Measurements from ENCODE around the gene ANKRD30A. TPM values are rescaled to one million over a fixed set of nuclear protein-coding genes. Genes with fewer than 3 reads are reported as not detected.
"Not testable (repeated sequence)": the region's sequence is repeated elsewhere in the genome, so short reads cannot be mapped to it uniquely, and the experiment has no call there.

The ANKRD30A gene
- total and polyA plus RNA-seq, 9 donors: 1.2 TPM; not detected in 8

DNA sequence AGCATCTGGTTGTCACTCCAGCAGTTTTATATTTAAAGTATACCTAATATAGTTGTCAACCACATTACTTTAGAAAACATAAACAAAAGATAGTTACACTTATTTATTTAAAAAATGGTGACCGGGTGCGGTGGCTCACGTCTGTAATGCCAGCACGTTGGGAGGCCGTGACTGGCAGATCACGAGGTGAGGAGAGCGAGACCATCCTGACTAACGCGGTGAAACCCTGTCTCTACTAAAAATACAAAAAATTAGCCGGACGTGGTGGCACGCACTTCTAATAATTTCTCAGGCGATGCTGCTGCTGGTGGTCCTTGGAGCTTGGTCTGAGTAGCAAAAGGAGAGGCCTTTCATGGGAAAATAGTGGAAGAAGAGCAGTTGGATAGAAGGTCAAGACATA lies 46.5 kb downstream of the ANKRD30A start:
- H3K9me3 ChIP-seq (replicated peaks; ENCODE audit: control insufficient read depth, low read depth, low read length); DNase-seq; H3K4me1 ChIP-seq (ENCODE audit: control insufficient read depth, insufficient read depth, low read length); H3K4me3 ChIP-seq (ENCODE audit: low read length); H3K36me3 ChIP-seq (ENCODE audit: control insufficient read depth, insufficient read depth, low read length); H3K27ac ChIP-seq (ENCODE audit: low read length); H3K27me3 ChIP-seq (ENCODE audit: control insufficient read depth, insufficient read depth, low read length): not testable (repeated sequence)
- no CpG with 5 or more reads among the region's 13 CpGs for WGBS (ENCODE audit: insufficient coverage)

DNA sequence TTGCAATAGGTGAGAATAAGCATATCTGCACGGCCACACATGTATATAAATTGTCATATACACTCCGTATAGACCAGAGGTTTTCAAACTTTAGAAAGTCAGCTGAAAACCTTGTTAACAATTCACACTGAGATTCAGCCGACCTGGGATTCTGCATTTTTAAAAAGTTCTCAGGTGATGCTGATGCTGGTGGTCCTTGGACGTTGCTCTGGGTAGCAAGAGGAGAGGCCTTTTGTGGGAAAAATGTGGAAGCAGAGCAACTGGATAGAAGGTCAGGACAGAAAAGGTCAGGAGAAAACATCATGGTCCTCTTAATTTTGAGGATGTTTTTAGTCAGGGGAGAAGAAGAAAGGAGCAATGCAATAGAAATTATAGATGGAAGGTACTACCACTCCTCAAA lies 52.9 kb downstream of the ANKRD30A start:
- DNase-seq; H3K9me3 ChIP-seq (replicated peaks; ENCODE audit: control insufficient read depth, low read depth, low read length); H3K27me3 ChIP-seq (ENCODE audit: control insufficient read depth, insufficient read depth, low read length); H3K36me3 ChIP-seq (ENCODE audit: control insufficient read depth, insufficient read depth, low read length); H3K4me3 ChIP-seq (ENCODE audit: low read length); H3K4me1 ChIP-seq (ENCODE audit: control insufficient read depth, insufficient read depth, low read length); H3K27ac ChIP-seq (ENCODE audit: low read length): not testable (repeated sequence)
- WGBS (ENCODE audit: insufficient coverage): 42% methylated on average over 1 of the region's 4 CpGs

DNA sequence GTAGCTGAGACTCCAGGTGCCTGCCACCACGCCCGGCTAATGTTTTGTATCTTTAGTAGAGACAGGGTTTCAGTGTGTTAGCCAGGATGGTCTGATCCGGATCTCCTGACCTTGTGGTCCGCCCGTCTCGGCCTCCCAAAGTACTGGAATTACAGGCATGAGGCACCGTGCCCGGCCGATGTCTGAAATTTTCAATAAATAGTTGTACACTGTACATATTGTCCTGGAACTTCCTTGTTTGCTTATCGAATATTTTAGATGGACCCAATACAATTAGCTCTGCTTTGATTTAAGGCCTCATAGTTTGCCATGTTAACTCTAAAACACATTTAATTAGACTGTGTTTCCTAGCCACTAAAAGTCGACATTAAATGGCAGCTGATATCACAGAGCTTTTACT lies 57.3 kb downstream of the ANKRD30A start:
- not testable (repeated sequence) for H3K36me3 ChIP-seq (ENCODE audit: control insufficient read depth, insufficient read depth, low read length); H3K9me3 ChIP-seq (replicated peaks; ENCODE audit: control insufficient read depth, low read depth, low read length); H3K27ac ChIP-seq (ENCODE audit: low read length); H3K4me1 ChIP-seq (ENCODE audit: control insufficient read depth, insufficient read depth, low read length); DNase-seq; H3K4me3 ChIP-seq (ENCODE audit: low read length); H3K27me3 ChIP-seq (ENCODE audit: control insufficient read depth, insufficient read depth, low read length)
- WGBS (ENCODE audit: insufficient coverage): no CpG with 5 or more reads among the region's 11 CpGs

DNA sequence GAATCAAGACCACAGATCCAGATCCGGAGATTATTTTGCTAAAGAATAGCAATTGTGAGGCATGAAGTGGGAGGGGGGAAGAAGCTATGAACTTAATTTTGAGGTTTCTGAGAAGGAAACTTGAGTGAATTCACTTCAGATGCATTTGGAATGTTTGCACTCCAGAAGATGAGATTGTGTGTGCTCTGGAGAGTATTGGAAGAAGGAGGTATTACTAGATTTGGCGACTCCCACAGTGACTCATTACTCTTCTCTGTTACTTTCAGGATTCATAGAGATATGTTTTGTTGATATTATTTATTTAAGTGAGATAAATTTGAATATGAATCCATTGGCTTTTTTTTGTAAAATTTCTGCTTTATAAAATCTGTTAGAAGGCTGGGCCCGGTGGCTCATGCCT lies 80.7 kb downstream of the ANKRD30A start:
- Histone ChIP-seq H3K36me3 (ENCODE audit: control insufficient read depth, insufficient read depth, low read length) (no peaks in the 10 kb centered on the region), H3K4me1 (ENCODE audit: control insufficient read depth, insufficient read depth, low read length) (no peaks in the 10 kb centered on the region), H3K27me3 (ENCODE audit: control insufficient read depth, insufficient read depth, low read length) (no peaks in the 10 kb centered on the region), H3K9me3 (replicated peaks; ENCODE audit: control insufficient read depth, low read depth, low read length) (peaks cover 22% of the 10 kb centered on the region), H3K27ac (ENCODE audit: low read length) (no peak overlapping the region), H3K4me3 (ENCODE audit: low read length) (no peak overlapping the region)
- DNase-seq: no peak
- WGBS (ENCODE audit: insufficient coverage): 100% methylated on average over 2 of the region's 3 CpGs

DNA sequence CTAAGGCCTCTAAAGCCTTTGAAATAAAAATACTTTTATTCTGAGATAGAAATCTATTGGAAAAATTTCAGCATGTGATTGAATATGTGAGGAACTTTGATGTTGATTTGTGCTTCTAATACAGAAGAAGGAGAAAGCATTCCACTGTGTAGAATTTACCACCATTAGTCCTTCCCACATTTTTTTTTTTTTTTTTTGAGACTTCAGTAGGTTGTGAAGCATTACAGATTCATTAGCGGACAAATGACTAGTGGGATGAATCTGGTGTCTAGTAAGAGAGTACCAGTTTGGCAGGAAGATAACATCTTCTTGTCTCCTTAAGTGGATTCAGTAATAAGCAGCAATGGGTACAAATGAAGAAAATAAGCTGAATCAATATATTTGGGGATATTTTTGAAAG lies 95.5 kb downstream of the ANKRD30A start:
- H3K4me1 ChIP-seq (ENCODE audit: control insufficient read depth, insufficient read depth, low read length): no peaks in the 10 kb centered on the region
- no peak overlapping the region for H3K4me3 ChIP-seq (ENCODE audit: low read length)
- no peaks in the 10 kb centered on the region for H3K36me3 ChIP-seq (ENCODE audit: control insufficient read depth, insufficient read depth, low read length)
- H3K27ac ChIP-seq (ENCODE audit: low read length): no peak overlapping the region
- H3K27me3 ChIP-seq (ENCODE audit: control insufficient read depth, insufficient read depth, low read length): no peaks in the 10 kb centered on the region
- peaks cover 2% of the 10 kb centered on the region for H3K9me3 ChIP-seq (replicated peaks; ENCODE audit: control insufficient read depth, low read depth, low read length)
- WGBS (ENCODE audit: insufficient coverage): no CpG with 5 or more reads among the region's 1 CpG
- DNase-seq: no peak

DNA sequence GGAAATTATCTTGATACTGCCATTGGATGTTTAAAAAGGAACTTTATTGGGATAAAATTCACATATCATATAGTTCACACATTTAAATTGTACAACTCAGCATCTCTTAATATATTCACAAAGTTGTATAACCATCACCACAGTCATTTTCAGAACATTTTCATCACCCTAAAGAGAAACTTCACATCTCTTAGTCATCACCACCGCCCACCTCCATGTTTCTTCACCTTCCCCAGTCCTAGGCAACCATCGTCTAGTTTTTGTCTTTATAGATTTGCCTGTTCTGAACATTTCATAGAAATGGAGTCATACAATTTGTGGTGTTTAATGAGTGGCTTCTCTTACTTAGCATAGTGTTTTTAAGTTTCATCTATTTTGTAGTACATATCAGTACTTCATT lies 96.6 kb downstream of the ANKRD30A start:
- H3K4me3 ChIP-seq (ENCODE audit: low read length): no peak overlapping the region
- no peaks in the 10 kb centered on the region for H3K4me1 ChIP-seq (ENCODE audit: control insufficient read depth, insufficient read depth, low read length)
- no peaks in the 10 kb centered on the region for H3K36me3 ChIP-seq (ENCODE audit: control insufficient read depth, insufficient read depth, low read length)
- WGBS (ENCODE audit: insufficient coverage): no CpG with 5 or more reads among the region's 2 CpGs
- H3K9me3 ChIP-seq (replicated peaks; ENCODE audit: control insufficient read depth, low read depth, low read length): peaks cover 3% of the 10 kb centered on the region
- no peaks in the 10 kb centered on the region for H3K27me3 ChIP-seq (ENCODE audit: control insufficient read depth, insufficient read depth, low read length)
- no peak overlapping the region for H3K27ac ChIP-seq (ENCODE audit: low read length)
- DNase-seq: no peak

DNA sequence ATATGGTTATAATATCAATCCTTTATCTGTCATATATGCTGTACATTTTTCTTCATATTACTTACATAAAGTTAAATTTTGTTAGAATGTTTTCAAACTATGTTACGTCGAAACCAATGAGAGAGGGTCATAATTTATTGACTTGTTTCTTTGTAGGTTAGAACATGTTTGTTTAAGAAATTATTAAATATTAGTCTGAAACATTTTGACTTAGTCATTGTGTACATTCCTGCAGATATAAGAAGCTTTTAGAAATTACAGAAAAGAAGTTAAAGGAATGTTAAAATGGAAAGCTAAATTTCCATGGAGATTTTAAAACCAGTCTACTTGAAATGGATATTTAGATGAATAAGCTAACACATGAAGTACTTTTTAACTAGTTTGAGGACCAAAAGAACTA lies 99.8 kb downstream of the ANKRD30A start:
- no peaks in the 10 kb centered on the region for H3K4me1 ChIP-seq (ENCODE audit: control insufficient read depth, insufficient read depth, low read length)
- no peaks in the 10 kb centered on the region for H3K27me3 ChIP-seq (ENCODE audit: control insufficient read depth, insufficient read depth, low read length)
- peaks cover 3% of the 10 kb centered on the region for H3K9me3 ChIP-seq (replicated peaks; ENCODE audit: control insufficient read depth, low read depth, low read length)
- DNase-seq: no peak
- no peaks in the 10 kb centered on the region for H3K36me3 ChIP-seq (ENCODE audit: control insufficient read depth, insufficient read depth, low read length)
- H3K27ac ChIP-seq (ENCODE audit: low read length): no peak overlapping the region
- no peak overlapping the region for H3K4me3 ChIP-seq (ENCODE audit: low read length)
- WGBS (ENCODE audit: insufficient coverage): no CpG with 5 or more reads among the region's 2 CpGs

DNA sequence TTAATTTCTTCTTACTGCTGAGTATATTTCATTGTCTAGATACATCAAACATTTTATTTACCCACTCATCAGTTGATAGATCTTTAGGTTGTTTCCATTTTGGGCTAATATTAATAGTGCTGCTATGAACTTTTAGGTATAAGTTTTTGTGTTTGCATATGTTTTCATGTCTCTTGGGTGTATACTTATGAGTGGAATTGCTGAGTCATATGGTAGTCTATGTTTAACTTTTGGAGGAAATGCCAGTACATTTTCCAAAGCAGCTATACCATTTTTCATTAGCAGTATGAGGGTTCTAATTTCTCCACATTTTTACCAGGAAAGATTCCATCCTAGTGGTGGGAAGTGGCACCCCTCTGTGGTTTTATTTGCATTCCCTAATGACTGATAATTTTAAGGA lies 101.1 kb downstream of the ANKRD30A start:
- no peak for DNase-seq
- H3K9me3 ChIP-seq (replicated peaks; ENCODE audit: control insufficient read depth, low read depth, low read length): peaks cover 3% of the 10 kb centered on the region
- H3K4me1 ChIP-seq (ENCODE audit: control insufficient read depth, insufficient read depth, low read length): no peaks in the 10 kb centered on the region
- H3K4me3 ChIP-seq (ENCODE audit: low read length): no peak overlapping the region
- H3K27me3 ChIP-seq (ENCODE audit: control insufficient read depth, insufficient read depth, low read length): no peaks in the 10 kb centered on the region
- H3K27ac ChIP-seq (ENCODE audit: low read length): no peak overlapping the region
- no peaks in the 10 kb centered on the region for H3K36me3 ChIP-seq (ENCODE audit: control insufficient read depth, insufficient read depth, low read length)

DNA sequence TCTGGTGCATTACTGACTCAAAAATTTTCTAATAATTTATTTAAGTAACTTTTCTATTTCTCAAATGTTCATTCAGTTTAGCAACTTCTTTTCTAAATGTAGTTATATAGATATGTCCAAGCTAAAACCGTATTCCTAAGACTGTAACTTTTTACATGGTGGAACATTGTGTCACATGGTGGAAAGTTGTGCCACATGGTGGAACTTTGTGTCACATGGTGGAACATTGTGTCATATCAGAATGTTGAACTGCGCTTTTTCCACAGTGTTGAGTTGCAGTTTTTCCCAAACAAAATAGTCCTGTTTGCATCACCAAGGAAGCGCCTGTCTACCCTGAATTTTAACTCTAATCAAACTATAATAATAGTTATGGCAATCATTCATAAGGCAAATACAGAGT lies 109.3 kb downstream of the ANKRD30A start:
- Histone ChIP-seq H3K4me3 (ENCODE audit: low read length) (no peak overlapping the region), H3K4me1 (ENCODE audit: control insufficient read depth, insufficient read depth, low read length) (no peaks in the 10 kb centered on the region), H3K27me3 (ENCODE audit: control insufficient read depth, insufficient read depth, low read length) (no peaks in the 10 kb centered on the region), H3K36me3 (ENCODE audit: control insufficient read depth, insufficient read depth, low read length) (no peaks in the 10 kb centered on the region), H3K9me3 (replicated peaks; ENCODE audit: control insufficient read depth, low read depth, low read length) (peaks cover 2% of the 10 kb centered on the region), H3K27ac (ENCODE audit: low read length) (no peak overlapping the region)
- DNase-seq: no peak
- WGBS (ENCODE audit: insufficient coverage): no CpG with 5 or more reads among the region's 3 CpGs

DNA sequence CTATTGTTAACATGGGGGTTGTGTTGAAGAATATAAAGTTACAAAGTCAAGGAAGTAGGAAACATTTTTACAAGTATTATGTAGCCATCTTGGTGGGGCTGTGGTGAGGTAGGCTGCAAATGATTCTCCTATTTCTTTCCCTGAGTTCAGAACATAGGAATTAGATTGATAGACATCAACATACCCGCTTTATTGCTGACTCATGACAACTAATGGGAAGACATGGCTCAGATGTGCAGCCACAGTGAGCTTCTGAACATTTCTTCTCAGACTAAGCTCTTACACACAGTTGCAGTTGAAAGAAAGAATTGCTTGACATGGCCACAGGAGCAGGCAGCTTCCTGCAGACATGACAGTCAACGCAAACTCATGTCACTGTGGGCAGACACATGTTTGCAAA lies 110.7 kb downstream of the ANKRD30A start:
- Histone ChIP-seq H3K4me3 (ENCODE audit: low read length) (no peak overlapping the region), H3K36me3 (ENCODE audit: control insufficient read depth, insufficient read depth, low read length) (no peaks in the 10 kb centered on the region), H3K27ac (ENCODE audit: low read length) (no peak overlapping the region), H3K4me1 (ENCODE audit: control insufficient read depth, insufficient read depth, low read length) (no peaks in the 10 kb centered on the region), H3K27me3 (ENCODE audit: control insufficient read depth, insufficient read depth, low read length) (no peaks in the 10 kb centered on the region), H3K9me3 (replicated peaks; ENCODE audit: control insufficient read depth, low read depth, low read length) (peaks cover 5% of the 10 kb centered on the region)
- DNase-seq: no peak
- WGBS (ENCODE audit: insufficient coverage): 60% methylated on average over 2 of the region's 2 CpGs

DNA sequence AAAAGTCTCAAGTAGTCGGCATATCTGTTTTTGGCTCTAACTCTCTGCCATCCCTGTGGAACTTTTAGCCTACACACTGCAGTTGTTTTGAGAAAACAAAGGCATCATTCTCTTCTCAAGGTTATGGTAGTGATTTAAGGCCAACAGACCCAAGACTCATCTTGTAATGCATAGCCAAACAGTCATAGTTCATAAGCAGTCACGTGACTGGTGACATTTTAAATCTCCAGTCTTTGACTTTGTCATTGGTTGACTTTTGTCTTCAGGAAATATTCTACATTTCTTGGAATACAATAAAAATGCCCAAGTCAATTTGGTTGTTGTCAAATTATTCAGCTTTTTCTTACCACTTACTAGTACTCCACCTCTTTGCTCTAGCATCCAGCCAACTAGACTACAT lies 114.8 kb downstream of the ANKRD30A start:
- no peak overlapping the region for H3K27ac ChIP-seq (ENCODE audit: low read length)
- no peak for DNase-seq
- H3K4me3 ChIP-seq (ENCODE audit: low read length): no peak overlapping the region

More for the DNA sequence above, 114.8 kb downstream of the ANKRD30A start:
- Histone ChIP-seq H3K4me1 (ENCODE audit: control insufficient read depth, insufficient read depth, low read length) (no peaks in the 10 kb centered on the region), H3K36me3 (ENCODE audit: control insufficient read depth, insufficient read depth, low read length) (no peaks in the 10 kb centered on the region), H3K9me3 (replicated peaks; ENCODE audit: control insufficient read depth, low read depth, low read length) (peaks cover 17% of the 10 kb centered on the region), H3K27me3 (ENCODE audit: control insufficient read depth, insufficient read depth, low read length) (no peaks in the 10 kb centered on the region)
- no CpG with 5 or more reads among the region's 2 CpGs for WGBS (ENCODE audit: insufficient coverage)

Data from muscle of leg (tissue), 11 donors.